ENCODE results near the gene PBX1.

The PBX1 gene

GRCh38 chr1:164561007-164561406 is 2.0 kb downstream of the PBX1 start:
- peak overlapping the region; percentile 88 for H3K27ac ChIP-seq
- TF ChIP-seq, protein P1, sequence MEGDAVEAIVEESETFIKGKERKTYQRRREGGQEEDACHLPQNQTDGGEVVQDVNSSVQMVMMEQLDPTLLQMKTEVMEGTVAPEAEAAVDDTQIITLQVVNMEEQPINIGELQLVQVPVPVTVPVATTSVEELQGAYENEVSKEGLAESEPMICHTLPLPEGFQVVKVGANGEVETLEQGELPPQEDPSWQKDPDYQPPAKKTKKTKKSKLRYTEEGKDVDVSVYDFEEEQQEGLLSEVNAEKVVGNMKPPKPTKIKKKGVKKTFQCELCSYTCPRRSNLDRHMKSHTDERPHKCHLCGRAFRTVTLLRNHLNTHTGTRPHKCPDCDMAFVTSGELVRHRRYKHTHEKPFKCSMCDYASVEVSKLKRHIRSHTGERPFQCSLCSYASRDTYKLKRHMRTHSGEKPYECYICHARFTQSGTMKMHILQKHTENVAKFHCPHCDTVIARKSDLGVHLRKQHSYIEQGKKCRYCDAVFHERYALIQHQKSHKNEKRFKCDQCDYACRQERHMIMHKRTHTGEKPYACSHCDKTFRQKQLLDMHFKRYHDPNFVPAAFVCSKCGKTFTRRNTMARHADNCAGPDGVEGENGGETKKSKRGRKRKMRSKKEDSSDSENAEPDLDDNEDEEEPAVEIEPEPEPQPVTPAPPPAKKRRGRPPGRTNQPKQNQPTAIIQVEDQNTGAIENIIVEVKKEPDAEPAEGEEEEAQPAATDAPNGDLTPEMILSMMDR (conservative IDR thresholded peaks at IDR 0.05) = no peak

GRCh38 chr1:164561472-164561871 is 2.5 kb downstream of the PBX1 start:
- peak overlapping the region; percentile 88; the same call in 1 of the 2 replicates for H3K27ac ChIP-seq
- TF ChIP-seq, protein P1 (conservative IDR thresholded peaks at IDR 0.05) = no peak

DNA sequence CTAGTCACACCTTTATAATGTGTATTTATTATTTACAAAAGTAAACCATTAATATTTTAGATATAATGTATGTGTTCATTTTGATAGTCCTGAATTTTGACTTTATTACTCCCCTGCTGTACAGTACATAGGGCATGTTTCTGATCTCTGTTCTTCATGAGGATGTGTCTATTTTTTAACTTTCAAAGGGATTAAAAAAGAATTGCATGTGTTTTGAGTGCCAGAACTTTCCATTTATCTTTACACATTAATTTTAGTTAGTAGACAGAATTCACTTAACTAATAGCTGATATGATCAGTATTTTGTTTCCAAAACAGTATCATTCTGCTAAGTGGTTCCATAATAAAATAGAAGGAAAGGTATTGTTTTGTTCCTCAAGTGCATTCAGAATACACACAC is 3.1 kb downstream of the PBX1 start:
- H3K27ac ChIP-seq = no peak overlapping the region; the same call in 1 of the 2 replicates
- TF ChIP-seq, protein P1 (conservative IDR thresholded peaks at IDR 0.05) = no peak

DNA sequence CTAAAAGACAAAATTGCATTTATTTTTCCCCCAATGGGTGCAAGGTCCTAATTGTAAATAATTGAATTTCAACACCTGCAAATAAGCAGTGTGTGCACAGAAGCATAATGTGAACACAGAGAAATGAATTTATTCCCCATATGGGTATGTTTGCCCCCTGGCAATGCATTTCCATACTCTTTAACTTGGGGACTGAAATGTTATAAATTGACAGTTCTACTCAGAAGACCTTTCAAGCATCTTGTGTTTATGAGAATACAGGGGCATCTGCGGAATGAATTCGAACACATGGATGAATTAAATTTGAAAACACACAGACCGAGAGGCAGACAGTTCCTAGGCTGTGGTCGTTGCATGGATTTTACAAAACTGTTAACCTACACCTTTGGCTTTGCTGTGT is 3.5 kb downstream of the PBX1 start:
- H3K27ac ChIP-seq = no peak overlapping the region
- TF ChIP-seq, protein P1 (conservative IDR thresholded peaks at IDR 0.05) = no peak

DNA sequence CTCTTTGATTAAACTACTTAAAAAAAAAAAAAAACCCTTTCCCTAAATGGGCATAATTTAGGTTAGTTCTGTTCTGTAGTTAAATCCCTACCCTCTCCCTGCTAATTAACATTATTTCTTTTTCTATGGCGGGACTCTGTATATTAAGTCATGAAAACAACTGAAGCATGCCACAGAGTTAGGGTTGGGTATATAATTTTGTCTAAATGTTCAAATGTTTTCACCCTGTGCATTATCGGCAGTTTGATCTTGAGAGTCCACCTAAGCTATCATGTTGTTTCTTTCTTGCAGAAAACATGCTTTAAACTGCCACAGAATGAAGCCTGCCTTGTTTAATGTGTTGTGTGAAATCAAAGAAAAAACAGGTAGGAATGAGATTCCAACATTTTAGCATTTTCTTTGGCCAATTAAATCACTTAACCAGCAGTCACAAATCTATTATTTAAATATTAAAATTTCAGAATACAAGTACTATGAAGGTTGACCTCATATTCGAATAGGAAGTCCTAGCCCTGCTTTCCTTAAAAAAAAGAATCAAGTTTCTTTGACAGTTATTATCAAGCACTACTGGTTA is 4.0 kb downstream of the PBX1 start:
- TF ChIP-seq, protein P1 (conservative IDR thresholded peaks at IDR 0.05) = no peak

GRCh38 chr1:164563721-164564360 is 4.9 kb downstream of the PBX1 start:
- H3K27ac ChIP-seq = no peak overlapping the region
- TF ChIP-seq, protein P1 (conservative IDR thresholded peaks at IDR 0.05) = no peak

More for the DNA sequence above, 4.0 kb downstream of the PBX1 start:
- no peak overlapping the region for H3K27ac ChIP-seq

DNA sequence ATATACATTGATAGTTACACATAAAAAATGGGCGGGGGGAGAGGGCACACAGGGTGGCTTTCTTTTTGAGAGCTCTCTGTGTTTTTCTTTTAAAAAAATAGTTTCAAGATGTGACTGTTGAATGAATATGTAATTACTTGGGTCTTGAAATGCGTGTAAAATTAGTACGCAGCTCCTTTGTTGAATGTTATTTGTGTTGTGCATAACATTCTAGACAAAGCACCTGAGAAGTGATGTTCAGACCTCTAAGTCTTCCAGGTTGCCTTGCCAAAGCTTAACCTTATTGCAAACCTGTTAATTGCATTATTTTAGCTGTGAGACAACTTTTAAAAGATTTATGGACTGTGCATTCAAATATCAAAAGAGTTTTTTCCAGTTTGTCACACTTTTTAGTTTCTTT is 5.4 kb downstream of the PBX1 start:
- no peak overlapping the region for H3K27ac ChIP-seq
- TF ChIP-seq, protein P1 (conservative IDR thresholded peaks at IDR 0.05) = no peak

Data from VCaP (cell line).